HepG2 (cell line): ENCODE results near the gene KCTD15. TPM values are rescaled to one million over a fixed set of nuclear protein-coding genes. Genes with fewer than 3 reads are reported as not detected.

Experiments
- ATAC-seq: fragments of 200-7000 bp; cut with Tn5 transposase; 3 replicates; pipeline ENCODE4 v1.9.1; 2020; ENCODE audit warnings: mild to moderate bottlenecking, moderate library complexity
- BruUV-seq: library from RNA; stranded (reverse); fragments of 400-500 nt; replicated peaks from 2 replicates; lab custom pipeline; 2021; lab: Mats Ljungman, UMichigan
- CTCF ChIA-PET: fragments of 300-600 bp; formaldehyde crosslinking; extraction: SDS; loops from one replicate; lab custom pipeline; 2021; ENCODE audit warnings: low total read pairs, inconsistent platforms, low intra/inter-chr PET ratio; lab: Yijun Ruan, JAX
- POLR2A ChIA-PET: fragments of 350-600 bp; sonication (Branson Sonifier 250); formaldehyde crosslinking; loops from one replicate; lab custom pipeline; 2020; ENCODE audit warnings: antibody characterized with exemption, inconsistent platforms; lab: Yijun Ruan, JAX
- DNase-seq: peaks from one replicate; pipeline ENCODE4 v3.0.0-alpha.2; 2015; ENCODE audit warnings: low spot score
- FAIRE-seq: peaks from 3 replicates; lab custom pipeline; 2011; peaks lifted over from hg19 to GRCh38; lab: Jason Lieb, UNC
- H2AFZ ChIP-seq: one replicate; pipeline ENCODE4 v1.6.1; 2011; ENCODE audit warnings: low read length, inconsistent platforms
- H3K27ac ChIP-seq: fragments of 300-600 bp; 3 replicates; pipeline ENCODE4 v1.8.0; 2011; ENCODE audit warnings: mixed run types, mild to moderate bottlenecking, mixed read lengths, low read length, inconsistent platforms; ENCODE audit not compliant: insufficient read depth; ENCODE audit errors: extremely low read length
- H3K27me3 ChIP-seq, 2 experiments: fragments of 200-600 bp in 1 of 2; 2 replicates in 1 of 2; 3 replicates in 1 of 2; pipeline versions ENCODE4 v1.6.0 to v1.8.0; 2011; ENCODE audit warnings: low read length in 2 of 2, mild to moderate bottlenecking in 2 of 2, moderate library complexity in 2 of 2, inconsistent platforms in 1 of 2; ENCODE audit not compliant: insufficient read depth in 2 of 2, control insufficient read depth in 1 of 2
- H3K36me3 ChIP-seq, 2 experiments: fragments of 200-600 bp in 1 of 2; replicated peaks in 1 of 2; 2 replicates in 1 of 2; 3 replicates in 1 of 2; pipeline versions ENCODE4 v1.5.1 to v1.8.0; 2011; ENCODE audit warnings: low read length in 2 of 2, inconsistent platforms in 1 of 2; ENCODE audit not compliant: insufficient read depth in 2 of 2, control insufficient read depth in 1 of 2
- H3K4me1 ChIP-seq: 2 replicates; pipeline ENCODE4 v1.5.1; 2012; ENCODE audit warnings: low read length, inconsistent platforms; ENCODE audit not compliant: insufficient read depth
- H3K4me2 ChIP-seq: 2 replicates; pipeline ENCODE4 v1.6.0; 2011; ENCODE audit warnings: low read depth, low read length, inconsistent platforms
- H3K4me3 ChIP-seq, 3 experiments: fragments of 200-600 bp in 1 of 3; sonication (generic), shearing (Covaris generic) in 1 of 3; replicated peaks in 1 of 3; 2 replicates each; pipeline ENCODE4 v1.5.1; 2011 to 2016; ENCODE audit warnings: low read length in 3 of 3, inconsistent platforms in 2 of 3, low read depth in 2 of 3, mild to moderate bottlenecking in 2 of 3, control low read depth in 1 of 3, mixed read lengths in 1 of 3; ENCODE audit not compliant: insufficient read depth in 1 of 3
- H3K79me2 ChIP-seq: one replicate; pipeline ENCODE4 v1.6.1; 2011; ENCODE audit warnings: low read length, inconsistent platforms; ENCODE audit not compliant: insufficient read depth
- H3K9ac ChIP-seq: 2 replicates; pipeline ENCODE4 v1.6.0; 2011; ENCODE audit warnings: mild to moderate bottlenecking, low read depth, low read length, inconsistent platforms; ENCODE audit not compliant: insufficient read depth
- H3K9me3 ChIP-seq: 2 replicates; pipeline ENCODE4 v1.5.1; 2012; ENCODE audit warnings: mild to moderate bottlenecking, low read length
- H4K20me1 ChIP-seq: 2 replicates; pipeline ENCODE4 v1.6.0; 2011; ENCODE audit warnings: inconsistent platforms, mild to moderate bottlenecking, low read length, moderate library complexity; ENCODE audit not compliant: insufficient read depth
- ADNP ChIP-seq: sonication (generic); formaldehyde crosslinking; IDR thresholded peaks from 2 replicates; pipeline ENCODE4 v1.4.0; 2020; ENCODE audit warnings: missing genetic modification reagents
- IKZF1 ChIP-seq: fragments of 450-650 bp; IDR thresholded peaks from 2 replicates; pipeline ENCODE4 v1.7.1; 2016
- SIX4 ChIP-seq: sonication (generic); formaldehyde crosslinking; IDR thresholded peaks from 2 replicates; pipeline ENCODE4 v1.4.0; 2020; ENCODE audit warnings: missing genetic modification reagents
- ZBTB1 ChIP-seq: sonication (generic); formaldehyde crosslinking; IDR thresholded peaks from 2 replicates; pipeline ENCODE4 v1.4.0; 2020; ENCODE audit warnings: missing genetic modification reagents, borderline replicate concordance
- ZNF350 ChIP-seq: sonication (generic); formaldehyde crosslinking; IDR thresholded peaks from 2 replicates; pipeline ENCODE4 v1.4.0; 2020; ENCODE audit warnings: mild to moderate bottlenecking, low read depth, missing genetic modification reagents, borderline replicate concordance
- ZSCAN25 ChIP-seq: sonication (generic); formaldehyde crosslinking; IDR thresholded peaks from 2 replicates; pipeline ENCODE4 v1.8.0; 2022; ENCODE audit warnings: mild to moderate bottlenecking, missing genetic modification reagents
- WGBS: methylation state at CpG from one replicate; pipeline ENCODE4 v1.1.6; 2017; ENCODE audit warnings: low lambda C conversion rate; 5-methylcytosine and 5-hydroxymethylcytosine counted together
- in situ Hi-C: cut with HindIII; loops from 2 replicates; pipeline ENCODE4 v1.10.0; 2017; ENCODE audit warnings: low pct_unique_long_range_greater_than_20kb; ENCODE audit not compliant: extremely low pct_ligation_motif_present
- intact Hi-C: fragments of 100-400 bp; cut with micrococcal nuclease; formaldehyde crosslinking; loops from one replicate; pipeline ENCODE4 v1.10.0; 2022; ENCODE audit not compliant: unreplicated experiment
- polyA plus RNA-seq, 8 experiments: library from polyadenylated mRNA; depleted of rRNA in 3 of 8; stranded (reverse) in 7 of 8; unstranded in 1 of 8; fragments of >200 nt; fragmentation: Illumina TruSeq in 4 of 8; extraction: Trizol in 4 of 8; gene quantifications; 2 replicates each; pipeline versions ENCODE4 v1.2.1 to v1.2.3, GENCODE V29; 2011 to 2016; ENCODE audit warnings: low read depth in 4 of 8, missing spikeins in 1 of 8, mixed read lengths in 1 of 8; ENCODE audit not compliant: insufficient read depth in 1 of 8
- total RNA-seq, 5 experiments: library from RNA; depleted of rRNA; stranded (reverse); fragments of >200 nt; fragmentation: Illumina TruSeq; extraction: Trizol; gene quantifications; 2 replicates each; pipeline ENCODE4 v1.2.3, GENCODE V29; 2016; ENCODE audit warnings: low read depth in 1 of 5
- TF ChIP-seq, protein P1 (sequence below): IDR thresholded peaks from 2 replicates; pipeline ENCODE4 v1.6.1; 2016; ENCODE audit warnings: missing genetic modification reagents, missing compliant biosample characterization
- TF ChIP-seq, protein P2 (sequence below): sonication (generic); formaldehyde crosslinking; IDR thresholded peaks from 2 replicates; pipeline ENCODE4 v1.5.1; 2020; ENCODE audit warnings: mild to moderate bottlenecking, missing genetic modification reagents, borderline replicate concordance

The KCTD15 gene
- total and polyA plus RNA-seq, 2 of the 13 experiments (the other 11 are each of a cell fraction or from before 2014, with no cell fraction given), result 13.2 to 16.7 TPM

DNA sequence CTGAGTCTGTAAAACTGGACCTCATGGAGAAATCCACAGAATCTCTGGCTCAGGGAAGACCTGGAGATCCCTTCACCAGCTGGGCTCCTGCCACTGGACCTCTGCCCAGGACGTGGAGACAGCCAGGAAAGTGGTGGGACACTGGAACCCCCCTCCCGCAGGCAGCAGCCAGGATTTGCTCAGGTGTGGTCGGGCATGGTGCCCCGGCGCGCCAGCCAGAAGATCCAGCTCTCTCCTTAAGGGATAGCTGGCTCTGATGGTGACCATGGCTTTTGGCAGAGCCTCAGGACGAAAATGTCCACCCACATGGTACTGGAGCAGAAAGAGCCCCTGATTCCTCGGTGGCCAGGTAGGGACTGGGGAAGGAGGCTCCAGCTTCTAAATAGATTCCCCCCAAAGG is 26.6 kb upstream of the KCTD15 start:
- H4K20me1 ChIP-seq, result peaks cover 7% of the 10 kb centered on the region; the same call in 1 of the 2 replicates
- H2AFZ ChIP-seq, result no peak overlapping the region
- H3K4me3 ChIP-seq, result no peak overlapping the region
- no peaks in the 10 kb centered on the region for H3K9me3 ChIP-seq
- no peaks in the 10 kb centered on the region for H3K4me1 ChIP-seq
- ChIA-PET CTCF (interaction anchor here (2.9 kb wide), 1 partner anchor 340 kb away, joined by 21 read pairs; no protein-coding TSS in a partner anchor), POLR2A (no interaction called here)
- WGBS, result 0% methylated on average over 1 of the region's 8 CpGs
- no peak overlapping the region for H3K4me2 ChIP-seq
- in situ Hi-C loops (loop anchor here (5.0 kb wide), 3 partner anchors 48 to 533 kb away; no protein-coding TSS in a partner anchor), intact Hi-C loops (no loop called here)
- ATAC-seq, result no peak
- H3K9ac ChIP-seq, result no peak overlapping the region
- BruUV-seq, result no TSS peak
- no peaks in the 10 kb centered on the region for H3K79me2 ChIP-seq
- DNase-seq, result no peak
- TF ChIP-seq, protein P1, sequence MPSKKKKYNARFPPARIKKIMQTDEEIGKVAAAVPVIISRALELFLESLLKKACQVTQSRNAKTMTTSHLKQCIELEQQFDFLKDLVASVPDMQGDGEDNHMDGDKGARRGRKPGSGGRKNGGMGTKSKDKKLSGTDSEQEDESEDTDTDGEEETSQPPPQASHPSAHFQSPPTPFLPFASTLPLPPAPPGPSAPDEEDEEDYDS (CRISPR knock-in tag), result no peak
- TF ChIP-seq, protein P2, sequence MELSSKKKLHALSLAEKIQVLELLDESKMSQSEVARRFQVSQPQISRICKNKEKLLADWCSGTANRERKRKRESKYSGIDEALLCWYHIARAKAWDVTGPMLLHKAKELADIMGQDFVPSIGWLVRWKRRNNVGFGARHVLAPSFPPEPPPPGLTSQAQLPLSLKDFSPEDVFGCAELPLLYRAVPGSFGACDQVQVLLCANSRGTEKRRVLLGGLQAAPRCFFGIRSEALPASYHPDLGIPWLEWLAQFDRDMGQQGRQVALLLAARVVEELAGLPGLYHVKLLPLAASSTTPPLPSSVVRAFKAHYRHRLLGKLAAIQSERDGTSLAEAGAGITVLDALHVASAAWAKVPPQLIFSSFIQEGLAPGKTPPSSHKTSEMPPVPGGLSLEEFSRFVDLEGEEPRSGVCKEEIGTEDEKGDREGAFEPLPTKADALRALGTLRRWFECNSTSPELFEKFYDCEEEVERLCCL (CRISPR knock-in tag), result no peak
- no peak for TF ChIP-seq ZNF350 (CRISPR knock-in tag)
- TF ChIP-seq IKZF1, result no peak
- TF ChIP-seq ZBTB1 (CRISPR knock-in tag), result no peak
- TF ChIP-seq ZSCAN25 (CRISPR knock-in tag), result no peak
- TF ChIP-seq ADNP, result no peak
- no peak for TF ChIP-seq SIX4
- peaks cover 0 to 1% of the 10 kb centered on the region in 2 experiments; a peak in 2 of 5 replicates for H3K27me3 ChIP-seq
- H3K27ac ChIP-seq, result no peak overlapping the region
- FAIRE-seq, result no peak
- H3K36me3 ChIP-seq, result no peaks in the 10 kb centered on the region
